ENCODE measurements around the gene CFB.

GRCh38 chr6:31956796-31957195 is 10.9 kb downstream of the CFB start:
- TF ChIP-seq CTCF (conservative IDR thresholded peaks at IDR 0.05; ENCODE audit: low read depth, low read length) (no peak), EZH2 (IDR thresholded peaks at IDR 0.05; ENCODE audit: low read length, unreplicated experiment) (no peak), EZH2phosphoT487 (IDR thresholded peaks at IDR 0.05; ENCODE audit: borderline replicate concordance, low read length) (no peak)
